ENCODE measurements around the gene FNDC5. TPM values are rescaled to one million over a fixed set of nuclear protein-coding genes. Genes with fewer than 3 reads are reported as not detected.

Gene FNDC5
- total RNA-seq, 1 experiment from 2014 or later, result 2.6 TPM

DNA sequence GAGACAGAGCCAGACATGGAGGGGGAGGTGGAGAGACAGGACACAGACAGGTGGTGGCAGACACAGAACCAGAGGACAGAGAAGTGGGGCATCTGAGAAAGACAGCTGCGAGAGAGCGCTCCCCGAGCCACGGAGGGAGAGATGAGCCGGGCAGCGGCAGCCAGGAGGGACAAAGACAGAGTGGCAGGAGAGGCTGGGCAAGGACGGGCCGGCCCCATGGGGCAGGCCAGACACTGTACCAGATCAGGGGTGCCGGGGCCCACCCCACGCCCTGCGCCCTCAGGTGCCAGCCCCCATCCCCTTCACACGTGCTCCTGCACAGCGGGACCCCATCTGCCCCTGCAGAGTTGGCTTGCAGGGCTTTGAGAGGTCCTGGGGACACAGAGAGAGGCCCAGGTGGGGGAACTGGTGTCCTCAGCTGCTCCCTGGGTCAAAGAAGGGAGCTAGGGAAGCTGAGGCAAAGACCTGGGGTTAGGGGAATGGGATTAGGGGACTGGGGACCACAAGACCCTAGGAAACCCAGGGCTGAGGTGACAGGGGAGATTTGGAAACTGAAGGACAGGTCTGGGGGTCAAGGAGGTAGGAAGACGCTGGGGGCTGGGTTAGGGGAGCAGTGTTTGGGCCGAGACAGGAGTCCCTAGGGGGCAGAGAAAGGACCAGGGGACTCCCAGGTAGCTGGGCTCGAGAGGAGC is 643 bp downstream of the FNDC5 start:
- H3K9me3 ChIP-seq (ENCODE audit: control insufficient read depth, insufficient read depth, low read depth, low read length), result no peaks in the 10 kb centered on the region
- no peaks in the 10 kb centered on the region for H3K36me3 ChIP-seq (ENCODE audit: control insufficient read depth, insufficient read depth, low read length)
- TF ChIP-seq POLR2AphosphoS5 (IDR thresholded peaks at IDR 0.05; ENCODE audit: low read depth, low read length), result no peak
- no peak for TF ChIP-seq TCF7L2 (IDR thresholded peaks at IDR 0.05; ENCODE audit: low read depth, low read length)
- TF ChIP-seq SIN3A (IDR thresholded peaks at IDR 0.05; ENCODE audit: borderline replicate concordance, insufficient read depth, low read depth, low read length), result no peak
- TF ChIP-seq, protein P1, sequence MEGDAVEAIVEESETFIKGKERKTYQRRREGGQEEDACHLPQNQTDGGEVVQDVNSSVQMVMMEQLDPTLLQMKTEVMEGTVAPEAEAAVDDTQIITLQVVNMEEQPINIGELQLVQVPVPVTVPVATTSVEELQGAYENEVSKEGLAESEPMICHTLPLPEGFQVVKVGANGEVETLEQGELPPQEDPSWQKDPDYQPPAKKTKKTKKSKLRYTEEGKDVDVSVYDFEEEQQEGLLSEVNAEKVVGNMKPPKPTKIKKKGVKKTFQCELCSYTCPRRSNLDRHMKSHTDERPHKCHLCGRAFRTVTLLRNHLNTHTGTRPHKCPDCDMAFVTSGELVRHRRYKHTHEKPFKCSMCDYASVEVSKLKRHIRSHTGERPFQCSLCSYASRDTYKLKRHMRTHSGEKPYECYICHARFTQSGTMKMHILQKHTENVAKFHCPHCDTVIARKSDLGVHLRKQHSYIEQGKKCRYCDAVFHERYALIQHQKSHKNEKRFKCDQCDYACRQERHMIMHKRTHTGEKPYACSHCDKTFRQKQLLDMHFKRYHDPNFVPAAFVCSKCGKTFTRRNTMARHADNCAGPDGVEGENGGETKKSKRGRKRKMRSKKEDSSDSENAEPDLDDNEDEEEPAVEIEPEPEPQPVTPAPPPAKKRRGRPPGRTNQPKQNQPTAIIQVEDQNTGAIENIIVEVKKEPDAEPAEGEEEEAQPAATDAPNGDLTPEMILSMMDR (IDR thresholded peaks at IDR 0.05), result no peak
- TF ChIP-seq, protein P2, sequence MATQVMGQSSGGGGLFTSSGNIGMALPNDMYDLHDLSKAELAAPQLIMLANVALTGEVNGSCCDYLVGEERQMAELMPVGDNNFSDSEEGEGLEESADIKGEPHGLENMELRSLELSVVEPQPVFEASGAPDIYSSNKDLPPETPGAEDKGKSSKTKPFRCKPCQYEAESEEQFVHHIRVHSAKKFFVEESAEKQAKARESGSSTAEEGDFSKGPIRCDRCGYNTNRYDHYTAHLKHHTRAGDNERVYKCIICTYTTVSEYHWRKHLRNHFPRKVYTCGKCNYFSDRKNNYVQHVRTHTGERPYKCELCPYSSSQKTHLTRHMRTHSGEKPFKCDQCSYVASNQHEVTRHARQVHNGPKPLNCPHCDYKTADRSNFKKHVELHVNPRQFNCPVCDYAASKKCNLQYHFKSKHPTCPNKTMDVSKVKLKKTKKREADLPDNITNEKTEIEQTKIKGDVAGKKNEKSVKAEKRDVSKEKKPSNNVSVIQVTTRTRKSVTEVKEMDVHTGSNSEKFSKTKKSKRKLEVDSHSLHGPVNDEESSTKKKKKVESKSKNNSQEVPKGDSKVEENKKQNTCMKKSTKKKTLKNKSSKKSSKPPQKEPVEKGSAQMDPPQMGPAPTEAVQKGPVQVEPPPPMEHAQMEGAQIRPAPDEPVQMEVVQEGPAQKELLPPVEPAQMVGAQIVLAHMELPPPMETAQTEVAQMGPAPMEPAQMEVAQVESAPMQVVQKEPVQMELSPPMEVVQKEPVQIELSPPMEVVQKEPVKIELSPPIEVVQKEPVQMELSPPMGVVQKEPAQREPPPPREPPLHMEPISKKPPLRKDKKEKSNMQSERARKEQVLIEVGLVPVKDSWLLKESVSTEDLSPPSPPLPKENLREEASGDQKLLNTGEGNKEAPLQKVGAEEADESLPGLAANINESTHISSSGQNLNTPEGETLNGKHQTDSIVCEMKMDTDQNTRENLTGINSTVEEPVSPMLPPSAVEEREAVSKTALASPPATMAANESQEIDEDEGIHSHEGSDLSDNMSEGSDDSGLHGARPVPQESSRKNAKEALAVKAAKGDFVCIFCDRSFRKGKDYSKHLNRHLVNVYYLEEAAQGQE (IDR thresholded peaks at IDR 0.05; ENCODE audit: insufficient read depth in 1 of 2, low read depth in 2 of 2, low read length in 1 of 2), result no peak
- in situ Hi-C loops (cut with HindIII; ENCODE audit: low pct_unique_long_range_greater_than_20kb, low sequenced_read_pairs) (no loop called here), intact Hi-C loops (cut with micrococcal nuclease; ENCODE audit: unreplicated experiment) (loop anchor here (10.0 kb wide), 2 partner anchors 215 to 425 kb away; partner anchors contain the start of gene AZIN2)
- ATAC-seq (peak; percentile 19), DNase-seq (ENCODE audit: low read depth, low spot score) (no peak)
- H3K27ac ChIP-seq (ENCODE audit: low read length), result no peak overlapping the region
- H3K27me3 ChIP-seq (ENCODE audit: control insufficient read depth, insufficient read depth, low read length), result peaks cover 4% of the 10 kb centered on the region
- CTCF ChIA-PET, result no interaction called here
- peak overlapping the region in 1 of 2 experiments; percentile 32; a peak in 3 of 4 replicates for H3K4me3 ChIP-seq (ENCODE audit: low read depth in 2 of 2, low read length in 2 of 2)
- no TSS peak for BruUV-seq (replicated peaks)
- H3K4me1 ChIP-seq (ENCODE audit: control insufficient read depth, insufficient read depth, low read length), result peaks cover 11% of the 10 kb centered on the region
- POLR2A ChIA-PET, result no interaction called here

DNA sequence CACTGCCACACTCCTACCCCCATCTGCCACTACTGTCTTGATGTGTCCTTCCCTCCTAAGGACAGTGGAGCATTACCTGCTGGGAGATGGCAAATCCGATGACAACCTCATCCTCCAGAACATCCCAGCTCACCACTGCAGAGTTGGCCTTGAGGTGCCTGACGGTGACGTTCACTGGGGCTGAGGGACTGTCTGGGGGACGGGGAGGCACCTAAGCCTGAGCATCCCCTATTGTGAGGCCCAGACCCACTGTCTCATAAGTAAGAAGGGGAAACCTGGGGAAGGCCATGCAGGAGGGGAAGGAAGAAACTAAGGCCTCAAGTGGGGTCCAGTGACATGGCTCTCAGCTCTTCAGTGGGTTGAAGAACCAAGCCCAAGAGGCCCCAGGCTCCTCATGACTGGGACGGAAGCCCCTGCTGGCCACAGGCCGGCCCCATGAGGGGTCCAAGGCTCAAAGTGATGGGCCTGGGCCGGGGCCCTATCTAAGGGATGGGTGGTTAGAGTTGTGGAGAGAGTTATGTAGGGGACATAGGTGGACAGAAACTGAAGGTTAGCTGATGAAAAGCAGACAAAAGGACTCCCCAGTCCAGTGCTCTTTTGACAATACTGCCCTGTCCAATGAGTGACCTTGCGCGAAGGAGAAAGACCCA is 1.8 kb downstream of the FNDC5 start:
- ChIA-PET POLR2A (no interaction called here), CTCF (no interaction called here)
- BruUV-seq (replicated peaks), result no TSS peak
- Histone ChIP-seq H3K4me1 (ENCODE audit: control insufficient read depth, insufficient read depth, low read length) (peaks cover 11% of the 10 kb centered on the region), H3K27me3 (ENCODE audit: control insufficient read depth, insufficient read depth, low read length) (no peaks in the 10 kb centered on the region), H3K27ac (ENCODE audit: low read length) (no peak overlapping the region), H3K4me3 (ENCODE audit: low read depth in 2 of 2, low read length in 2 of 2) (no peak overlapping the region), H3K9me3 (ENCODE audit: control insufficient read depth, insufficient read depth, low read depth, low read length) (no peaks in the 10 kb centered on the region), H3K36me3 (ENCODE audit: control insufficient read depth, insufficient read depth, low read length) (no peaks in the 10 kb centered on the region)
- ATAC-seq (no peak), DNase-seq (ENCODE audit: low read depth, low spot score) (no peak)
- TF ChIP-seq, protein P1 (IDR thresholded peaks at IDR 0.05), result no peak
- TF ChIP-seq TCF7L2 (IDR thresholded peaks at IDR 0.05; ENCODE audit: low read depth, low read length), result no peak
- TF ChIP-seq, protein P2 (IDR thresholded peaks at IDR 0.05; ENCODE audit: insufficient read depth in 1 of 2, low read depth in 2 of 2, low read length in 1 of 2), result no peak
- TF ChIP-seq POLR2AphosphoS5 (IDR thresholded peaks at IDR 0.05; ENCODE audit: low read depth, low read length), result no peak
- TF ChIP-seq SIN3A (IDR thresholded peaks at IDR 0.05; ENCODE audit: borderline replicate concordance, insufficient read depth, low read depth, low read length), result no peak
- intact Hi-C loops (cut with micrococcal nuclease; ENCODE audit: unreplicated experiment) (no loop called here), in situ Hi-C loops (cut with HindIII; ENCODE audit: low pct_unique_long_range_greater_than_20kb, low sequenced_read_pairs) (no loop called here)

All from Panc1 (cell line).